ENCODE measurements around the gene NFIA.

NFIA gene

DNA sequence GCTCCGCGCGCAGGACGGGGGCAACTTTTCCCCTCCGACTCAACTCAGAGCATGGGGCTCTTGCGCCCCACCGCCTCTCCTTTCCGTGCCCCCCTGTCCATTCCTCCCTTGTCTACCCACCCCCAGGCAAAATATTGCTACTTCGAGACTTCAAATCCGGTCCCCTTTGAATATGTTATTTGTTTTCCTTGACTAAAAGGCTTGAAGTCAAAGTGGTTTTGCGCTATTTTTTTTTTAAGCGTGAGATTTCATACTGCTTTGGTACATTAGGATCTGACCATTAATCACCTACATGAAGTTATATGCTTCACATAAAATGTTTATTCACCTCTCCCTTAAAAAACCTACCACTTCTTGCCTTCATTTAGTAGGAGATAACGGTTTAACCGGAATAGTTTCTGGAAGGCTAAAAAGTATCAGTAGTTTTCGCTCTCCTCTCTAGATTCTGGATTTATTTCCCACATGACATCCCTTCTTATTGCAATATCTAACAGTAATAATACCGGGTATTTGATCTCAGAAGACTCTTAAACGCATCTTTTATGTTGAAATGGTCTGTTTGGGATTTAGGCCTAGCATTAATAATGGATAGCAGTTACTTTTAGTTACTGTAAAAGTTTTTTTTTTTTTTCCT is 1.6 kb downstream of the NFIA start:
- no peak for DNase-seq (ENCODE audit: low read depth in 2 of 2)

DNA sequence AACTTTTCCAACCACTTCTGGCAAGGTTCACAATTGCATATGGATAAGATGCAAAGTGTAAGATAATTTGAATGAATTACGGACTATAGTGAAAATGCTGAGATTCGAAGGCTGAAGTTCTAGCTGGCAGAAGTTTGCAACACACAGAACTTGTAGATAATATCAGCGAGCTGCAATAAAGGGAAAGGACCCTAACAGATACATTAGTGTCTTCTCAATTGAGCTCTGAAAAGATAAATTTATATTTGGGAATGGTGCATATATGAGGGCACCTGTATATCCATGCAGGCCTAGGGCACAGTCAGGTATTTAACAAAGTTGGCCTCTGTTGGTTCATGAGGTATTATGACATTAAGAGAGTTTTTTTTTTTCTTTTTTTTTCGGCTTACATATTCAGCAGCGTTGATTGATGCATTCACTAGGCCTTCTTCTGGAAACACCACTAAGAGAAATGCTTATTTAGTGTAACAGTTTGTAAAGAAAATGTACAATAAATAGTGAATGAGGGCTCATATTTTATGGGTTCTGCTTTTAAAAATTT is 2.2 kb downstream of the NFIA start:
- DNase-seq (ENCODE audit: low read depth in 2 of 2): no peak

DNA sequence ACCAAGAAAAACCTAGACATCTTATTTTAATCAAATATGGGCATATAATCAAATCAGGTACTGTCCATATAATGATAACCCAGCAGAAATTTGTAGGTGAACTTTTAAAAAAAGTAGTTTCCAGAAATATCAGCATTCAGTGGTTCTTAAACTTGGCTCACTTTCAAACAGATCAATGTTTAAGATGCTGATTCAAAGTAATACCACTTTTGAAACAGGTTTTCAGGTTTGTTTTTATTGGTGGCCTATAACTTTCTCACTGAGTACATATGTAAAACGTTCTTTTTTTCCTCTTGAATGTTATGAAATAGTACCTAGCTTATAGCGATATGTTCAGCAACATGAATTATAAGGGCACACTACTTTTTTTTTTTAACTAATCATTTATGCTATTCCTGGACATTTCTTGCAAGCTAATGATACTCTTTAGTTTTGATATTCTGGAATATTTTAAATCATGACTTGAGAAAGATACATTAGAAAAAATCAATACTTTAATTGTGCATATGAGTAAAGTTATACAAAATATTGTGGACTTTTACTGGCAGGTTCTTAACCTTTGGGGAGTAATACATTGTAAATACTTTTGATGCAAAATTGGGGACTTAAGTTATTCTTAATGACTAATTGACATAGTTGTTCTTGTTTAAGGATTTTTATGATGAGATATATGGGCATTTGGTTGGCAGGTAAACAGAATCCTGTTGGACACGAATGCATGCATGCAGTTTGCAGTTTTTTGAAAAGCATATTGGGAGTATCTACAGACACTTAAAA is 3.0 kb downstream of the NFIA start:
- no peak for DNase-seq (ENCODE audit: low read depth in 2 of 2)

DNA sequence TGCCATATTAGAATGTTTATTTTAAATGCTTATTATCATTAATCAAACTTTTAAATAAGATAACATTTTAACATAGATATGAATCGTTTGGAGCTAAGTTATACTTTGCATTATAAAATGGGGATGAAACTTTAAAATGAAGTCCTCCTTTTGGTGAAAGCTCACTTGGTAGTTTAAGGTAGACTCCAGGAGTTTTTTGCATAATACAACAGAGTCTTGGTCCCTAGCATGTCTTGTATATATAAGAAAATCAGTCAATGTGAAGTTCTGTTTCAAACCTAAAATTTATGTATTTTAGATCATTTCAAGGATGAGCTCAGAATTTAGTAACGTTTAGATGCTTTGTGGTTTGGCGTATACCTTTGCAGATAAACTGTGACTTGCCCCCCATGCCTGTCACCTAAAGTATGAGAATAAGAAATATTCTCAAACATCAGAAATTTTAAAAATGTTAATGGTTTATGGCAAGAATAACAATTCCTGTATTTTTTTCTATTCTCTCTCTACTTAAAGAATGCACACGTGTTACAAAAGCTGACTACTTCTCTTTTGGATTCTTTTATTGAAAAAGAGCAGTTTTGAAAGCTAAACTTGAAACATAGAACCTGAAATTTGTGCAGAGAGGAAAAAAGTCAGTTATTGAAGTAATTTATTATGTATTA is 3.8 kb downstream of the NFIA start:
- no peak for DNase-seq (ENCODE audit: low read depth in 2 of 2)

DNA sequence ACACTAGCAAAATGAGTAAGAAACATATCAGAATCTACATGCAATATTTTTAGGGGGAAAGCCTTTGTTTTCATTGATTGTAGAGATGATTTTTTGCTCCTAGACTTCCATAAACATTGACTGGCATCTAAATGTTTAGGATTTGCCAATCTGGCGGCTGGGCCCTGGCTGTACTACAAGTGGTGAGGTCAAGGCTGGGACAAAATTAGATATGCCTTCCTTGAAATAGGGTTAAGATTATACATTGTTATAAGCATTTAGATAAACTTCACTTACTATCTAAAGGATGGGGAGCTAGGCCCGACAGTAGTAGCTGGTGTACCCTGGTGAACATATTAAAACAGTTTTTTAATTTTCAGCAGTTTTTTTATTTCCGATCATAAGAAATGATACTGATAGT is 5.2 kb downstream of the NFIA start:
- no peak for DNase-seq (ENCODE audit: low read depth in 2 of 2)

DNA sequence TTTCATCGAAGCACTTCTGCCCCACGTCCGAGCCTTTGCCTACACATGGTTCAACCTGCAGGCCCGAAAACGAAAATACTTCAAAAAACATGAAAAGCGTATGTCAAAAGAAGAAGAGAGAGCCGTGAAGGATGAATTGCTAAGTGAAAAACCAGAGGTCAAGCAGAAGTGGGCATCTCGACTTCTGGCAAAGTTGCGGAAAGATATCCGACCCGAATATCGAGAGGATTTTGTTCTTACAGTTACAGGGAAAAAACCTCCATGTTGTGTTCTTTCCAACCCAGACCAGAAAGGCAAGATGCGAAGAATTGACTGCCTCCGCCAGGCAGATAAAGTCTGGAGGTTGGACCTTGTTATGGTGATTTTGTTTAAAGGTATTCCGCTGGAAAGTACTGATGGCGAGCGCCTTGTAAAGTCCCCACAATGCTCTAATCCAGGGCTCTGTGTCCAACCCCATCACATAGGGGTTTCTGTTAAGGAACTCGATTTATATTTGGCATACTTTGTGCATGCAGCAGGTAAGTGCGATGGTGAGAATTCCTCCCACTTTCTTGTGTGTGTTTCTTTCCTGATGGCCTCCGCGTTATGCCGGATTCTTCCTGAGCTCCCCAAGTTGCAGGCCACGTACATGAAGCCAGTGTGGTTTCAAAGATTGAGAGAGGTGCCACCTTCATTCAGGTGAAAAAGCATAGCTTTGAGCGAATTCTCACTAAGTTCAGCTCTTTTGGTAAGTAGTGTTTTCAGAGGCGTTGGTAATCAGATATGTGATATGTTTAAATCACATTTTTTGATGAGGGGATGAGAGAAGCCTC is 6.0 kb downstream of the NFIA start:
- no peak for DNase-seq (ENCODE audit: low read depth in 2 of 2)

DNA sequence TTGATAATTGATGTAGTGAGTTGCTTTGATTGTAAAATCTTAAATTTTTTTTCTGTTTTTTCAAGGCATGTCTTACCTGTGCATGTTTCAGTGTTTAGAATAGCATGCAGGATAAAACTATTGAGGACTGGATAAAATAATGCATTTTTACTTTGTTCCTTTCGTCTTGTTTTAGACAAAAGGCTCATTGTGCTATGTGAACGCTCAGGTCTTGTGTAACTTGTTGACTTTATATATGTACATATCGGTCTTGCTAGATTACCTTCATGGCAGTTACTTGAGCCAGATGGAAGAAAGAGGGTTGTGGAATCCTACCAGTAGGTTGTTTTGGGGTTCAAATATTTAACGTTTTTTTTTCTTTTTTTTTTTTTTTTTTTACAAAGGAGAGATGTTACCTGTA is 7.0 kb downstream of the NFIA start:
- no peak for DNase-seq (ENCODE audit: low read depth in 2 of 2)

DNA sequence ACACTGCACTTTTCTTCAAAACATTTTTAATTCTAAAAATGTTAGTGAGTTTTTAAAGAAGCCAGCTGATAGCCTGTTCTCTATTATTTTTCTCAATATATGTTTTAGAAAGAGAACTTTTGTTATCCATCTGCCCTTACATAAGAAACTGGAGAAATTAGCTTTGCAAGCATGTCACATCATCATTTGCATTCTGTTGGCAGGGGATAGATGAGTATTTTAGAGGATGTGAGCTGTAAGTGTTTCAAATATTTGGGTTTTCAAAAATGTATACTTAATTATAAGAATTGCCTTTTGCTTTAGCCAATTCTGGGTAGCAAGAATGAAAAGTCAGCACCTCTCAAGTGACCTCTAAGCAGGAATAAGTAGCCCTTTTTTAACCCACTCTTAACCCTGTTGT is 7.4 kb downstream of the NFIA start:
- DNase-seq (ENCODE audit: low read depth in 2 of 2): no peak

DNA sequence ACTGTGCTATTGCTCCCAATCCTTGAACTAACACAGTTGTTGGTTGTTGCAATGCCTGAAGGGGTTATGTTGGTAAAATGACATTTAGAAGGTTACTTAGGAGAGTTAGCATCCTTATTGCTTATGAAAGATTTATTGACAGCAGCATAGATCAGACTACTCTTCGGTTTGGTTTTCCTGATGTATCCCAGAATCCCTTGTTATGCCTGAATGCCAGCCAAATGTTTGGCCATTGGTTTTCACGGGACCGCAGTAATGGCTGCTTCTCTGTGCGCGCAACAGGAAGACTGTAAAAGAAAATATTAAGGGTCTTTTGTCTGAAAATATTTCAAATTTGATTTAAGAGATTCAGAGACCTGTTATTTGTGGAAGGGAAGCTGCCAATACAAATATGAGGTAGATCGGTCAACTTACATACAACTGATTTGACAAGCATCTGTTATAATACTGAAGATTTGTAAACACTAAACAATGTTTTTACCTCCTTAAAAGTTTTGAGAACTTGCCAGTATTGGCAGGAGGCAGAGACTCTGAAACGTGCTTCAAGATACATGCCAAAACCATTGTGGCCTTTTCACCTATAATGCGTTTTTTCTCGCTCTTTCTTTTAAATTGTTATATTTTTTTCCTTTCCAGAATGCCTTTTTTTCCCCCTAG is 8.3 kb downstream of the NFIA start:
- DNase-seq (ENCODE audit: low read depth in 2 of 2): no peak

DNA sequence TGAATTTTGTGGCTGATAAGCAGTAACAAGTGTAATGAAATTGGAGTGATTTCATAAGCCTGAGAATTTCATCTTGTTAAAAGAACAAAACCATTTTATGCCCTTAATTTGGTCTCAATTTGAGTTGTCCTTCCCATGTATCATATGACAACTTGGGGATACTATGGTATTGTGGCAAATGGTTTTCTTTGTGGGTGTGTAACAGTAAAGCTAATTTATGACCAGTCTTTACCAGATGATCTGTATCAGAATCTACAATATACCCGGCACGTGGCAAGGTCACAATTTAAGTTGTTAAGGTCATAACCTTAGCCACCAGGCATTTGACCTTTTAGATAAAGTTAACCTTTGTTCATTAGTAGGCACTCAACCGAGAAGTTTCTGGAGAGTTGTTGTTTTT is 9.1 kb downstream of the NFIA start:
- no peak for DNase-seq (ENCODE audit: low read depth in 2 of 2)

DNA sequence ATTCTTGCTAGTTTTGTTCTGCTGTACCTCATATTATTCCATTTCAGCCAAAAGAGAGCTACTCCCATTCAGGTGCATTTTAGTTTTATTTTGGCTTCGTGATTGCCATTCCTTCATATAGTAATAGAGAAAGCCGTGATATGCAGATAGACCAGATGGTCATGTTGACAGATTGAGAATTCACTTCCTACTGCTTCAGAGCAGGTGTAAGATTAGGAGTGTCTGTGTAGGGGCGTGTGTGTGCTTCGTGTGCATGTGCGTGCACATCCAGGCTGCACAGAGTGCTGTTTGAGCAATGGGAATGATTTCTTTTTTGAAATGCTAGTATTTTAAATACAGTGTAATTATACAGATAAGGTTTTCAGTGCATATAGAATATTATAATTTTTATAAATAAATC is 10.3 kb downstream of the NFIA start:
- DNase-seq (ENCODE audit: low read depth in 2 of 2): no peak

DNA sequence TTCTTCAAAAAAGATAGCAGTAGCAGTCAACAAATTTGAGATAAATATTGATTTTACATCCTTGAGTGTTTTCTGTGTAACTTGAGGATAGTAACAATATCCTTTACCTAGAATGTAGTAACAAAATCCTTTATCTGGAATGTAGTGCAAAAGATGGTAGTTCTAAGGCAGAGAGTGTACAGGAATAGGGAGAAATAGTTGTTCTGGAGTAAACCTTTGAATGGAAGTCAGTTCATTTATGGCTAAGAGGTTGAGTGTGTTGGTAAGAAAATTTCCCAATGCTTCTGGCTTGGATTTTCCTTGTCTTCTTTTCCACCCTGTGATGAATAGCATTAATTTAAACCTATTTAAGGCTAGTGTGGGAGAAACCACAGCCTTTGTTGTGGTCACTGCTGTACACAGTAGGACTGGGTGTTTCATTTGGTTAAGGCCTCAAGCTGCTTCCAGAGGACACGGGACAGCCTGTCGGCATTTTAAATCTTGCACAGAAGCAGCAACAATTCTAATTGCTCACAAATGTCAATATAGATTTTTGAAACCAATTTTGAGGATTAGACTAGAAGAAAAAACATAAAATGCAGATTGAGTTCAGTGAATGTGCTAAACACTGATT is 11.3 kb downstream of the NFIA start:
- DNase-seq (ENCODE audit: low read depth in 2 of 2): no peak

DNA sequence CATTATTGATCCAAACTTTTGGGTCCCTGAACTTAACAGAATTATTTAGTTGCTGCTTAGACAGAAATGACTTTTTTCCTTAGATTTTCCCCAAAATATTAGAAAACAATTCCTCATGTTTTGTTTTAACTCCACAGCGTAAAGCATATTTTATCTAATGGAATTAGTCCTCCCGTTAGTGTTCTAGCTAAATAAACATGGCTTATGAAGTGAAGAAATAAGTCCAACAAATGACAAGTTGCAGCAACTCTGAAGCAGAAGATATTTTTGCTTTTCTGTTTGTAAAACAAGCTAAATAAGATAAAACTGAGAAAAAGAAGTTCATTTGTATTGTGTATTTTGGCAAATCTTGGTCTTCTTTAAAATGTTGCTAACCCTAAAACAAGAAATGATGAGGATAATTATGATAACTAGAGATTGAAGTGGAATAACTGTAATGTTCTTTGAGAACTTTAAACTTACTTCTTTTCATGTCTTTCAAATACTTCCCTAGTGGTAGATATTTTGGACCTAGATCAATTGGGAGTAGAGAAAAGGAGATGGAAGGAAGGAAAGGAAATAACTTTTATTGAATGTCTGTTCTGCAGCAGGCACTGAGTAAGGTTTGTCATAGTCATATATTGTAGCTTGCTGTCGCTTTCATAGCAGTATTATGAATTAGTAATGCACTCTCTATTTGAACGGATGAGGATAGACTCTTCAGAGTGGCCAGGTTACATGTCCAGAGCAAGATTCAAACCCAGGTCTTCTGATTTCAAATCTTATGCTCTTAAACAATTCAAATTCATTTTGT is 12.5 kb downstream of the NFIA start:
- no peak for DNase-seq (ENCODE audit: low read depth in 2 of 2)

DNA sequence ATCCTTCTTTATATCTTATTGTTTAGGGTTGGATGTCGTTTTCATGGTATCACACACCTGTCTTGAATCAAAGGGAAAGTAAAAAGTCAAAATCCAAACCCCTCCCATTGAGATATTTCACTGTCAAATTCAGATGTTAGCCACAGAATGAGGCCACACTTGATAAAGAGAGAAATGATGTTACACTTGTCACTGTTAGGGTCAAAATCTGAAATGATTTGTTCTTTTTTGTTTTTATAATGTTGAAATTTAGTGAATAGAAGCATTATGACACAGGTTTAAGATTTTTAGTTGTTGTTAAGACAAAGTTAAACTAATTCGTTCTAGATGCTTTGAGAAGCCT is 13.1 kb downstream of the NFIA start:
- DNase-seq (ENCODE audit: low read depth in 2 of 2): no peak

DNA sequence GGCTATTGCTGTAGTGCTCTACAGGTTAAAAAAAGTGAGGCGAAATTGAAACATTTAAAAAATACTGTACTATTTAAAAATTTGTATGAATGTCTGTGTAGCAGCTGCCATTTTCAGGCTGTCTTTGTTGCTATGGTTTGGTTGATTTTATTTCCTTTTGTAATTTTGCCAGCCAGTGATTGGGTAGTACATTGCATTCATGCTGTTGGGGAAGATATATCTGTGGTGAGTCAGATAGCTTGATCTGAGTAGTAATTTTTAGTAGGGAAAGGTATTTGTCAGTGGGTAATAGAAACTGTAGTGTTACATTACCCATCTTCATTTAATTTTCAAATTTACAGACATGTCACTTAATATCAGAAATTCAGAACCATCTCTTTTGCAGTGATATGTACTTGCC is 15.0 kb downstream of the NFIA start:
- DNase-seq (ENCODE audit: low read depth in 2 of 2): no peak

DNA sequence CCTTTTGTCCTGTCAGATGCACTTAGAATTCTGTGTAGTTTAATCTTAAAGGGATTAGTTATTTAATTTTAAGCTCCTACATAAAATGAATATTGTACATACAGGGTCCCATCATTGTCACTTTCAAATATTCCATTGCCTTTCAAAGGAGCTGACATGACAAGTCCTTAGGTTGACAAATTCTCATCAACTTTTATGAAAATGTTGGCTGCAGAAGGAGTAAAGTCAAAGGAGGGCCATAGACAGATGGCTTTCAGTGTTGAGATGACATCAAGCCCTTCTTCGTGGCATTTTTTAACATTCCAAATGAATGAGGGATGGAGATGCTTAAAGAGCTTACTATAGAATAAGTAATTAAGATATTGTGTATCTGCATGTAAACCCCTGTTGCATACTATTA is 15.4 kb downstream of the NFIA start:
- DNase-seq (ENCODE audit: low read depth in 2 of 2): no peak

DNA sequence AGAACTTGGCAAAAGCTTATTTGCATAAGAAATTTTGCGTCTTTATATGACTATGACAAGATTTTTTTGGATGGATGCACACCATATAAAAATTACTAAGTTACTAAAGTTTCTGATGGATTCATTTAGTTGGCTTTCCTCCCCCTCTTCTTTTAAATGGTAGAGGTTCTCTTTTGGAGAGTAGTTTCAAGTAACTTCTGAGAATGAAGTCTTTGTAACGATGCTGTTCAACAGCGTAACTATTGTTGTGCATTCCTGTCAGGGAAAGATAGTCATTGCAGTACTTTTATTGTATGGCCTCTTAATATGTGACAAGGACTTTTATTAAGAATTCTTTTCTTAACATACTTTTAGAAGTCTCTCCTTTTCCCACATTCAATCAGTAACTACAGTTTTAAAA is 16.0 kb downstream of the NFIA start:
- no peak for DNase-seq (ENCODE audit: low read depth in 2 of 2)

DNA sequence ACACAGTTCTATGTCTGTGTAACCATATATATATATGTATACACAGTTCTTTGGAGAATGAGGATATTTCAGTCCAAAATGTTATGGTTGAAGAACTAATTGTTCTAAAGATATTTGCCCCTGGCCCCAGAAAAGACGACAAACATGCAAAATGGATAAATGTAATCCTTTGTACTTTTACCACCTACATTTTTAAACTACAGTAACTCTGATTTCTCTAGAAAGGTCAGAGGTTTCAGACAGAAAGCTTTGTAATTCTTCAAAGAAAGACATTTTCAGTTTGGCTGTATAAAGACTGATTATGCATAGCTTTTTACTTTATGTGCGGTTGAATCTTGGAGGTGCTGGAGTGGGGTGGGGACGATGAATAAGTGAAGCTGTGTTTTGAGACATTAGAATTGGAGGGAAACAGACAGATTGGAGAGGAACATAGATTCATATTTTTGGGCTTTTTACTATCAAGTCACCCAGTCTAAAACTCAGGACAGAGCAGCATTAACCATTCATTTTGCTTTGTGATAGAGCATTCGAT is 16.6 kb downstream of the NFIA start:
- no peak for DNase-seq (ENCODE audit: low read depth in 2 of 2)

DNA sequence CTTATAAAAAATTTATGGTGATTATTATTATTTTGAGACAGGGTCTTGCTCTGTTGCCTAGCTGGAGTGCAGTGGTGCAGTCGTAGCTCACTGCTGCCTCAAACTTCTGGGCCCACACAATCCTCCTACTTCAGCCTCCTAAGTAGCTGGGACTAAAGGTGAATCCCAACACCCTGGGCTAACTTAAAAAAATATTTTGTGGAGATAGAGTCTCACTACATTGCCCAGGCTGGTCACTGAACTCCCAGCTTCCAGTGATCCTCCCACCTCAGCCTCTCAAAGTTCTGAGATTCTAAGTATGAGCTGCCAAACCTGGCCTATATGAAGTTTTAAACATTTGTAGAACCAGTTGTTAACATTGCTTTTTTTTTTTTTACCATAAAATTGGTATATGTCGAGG is 18.2 kb downstream of the NFIA start:
- no peak for DNase-seq (ENCODE audit: low read depth in 2 of 2)

DNA sequence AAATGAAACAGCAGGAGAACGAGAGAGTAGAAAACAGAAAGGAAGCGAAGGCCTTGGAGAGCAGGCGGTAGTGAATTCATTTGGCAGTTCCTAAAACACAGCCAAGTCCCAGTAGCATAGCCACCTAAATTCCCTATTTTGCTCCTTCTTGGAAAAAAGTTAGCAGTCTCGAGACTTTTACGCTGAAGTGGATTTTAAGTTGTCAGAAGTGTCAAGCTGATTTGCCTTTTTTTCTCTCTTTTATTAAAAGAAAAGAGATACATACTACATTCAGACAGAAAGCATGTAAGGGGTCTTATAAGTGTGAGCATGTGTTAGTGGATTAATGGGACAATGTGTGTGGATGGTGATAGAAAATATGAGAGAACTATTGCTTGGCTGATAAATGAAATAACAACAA is 19.2 kb downstream of the NFIA start:
- DNase-seq (ENCODE audit: low read depth in 2 of 2): no peak
